Measurements from ENCODE around the gene SLAIN2. TPM values are rescaled to one million over a fixed set of nuclear protein-coding genes. Genes with fewer than 3 reads are reported as not detected.

Gene SLAIN2
- total RNA-seq, 1 experiment from 2014 or later: 30.8 TPM

DNA sequence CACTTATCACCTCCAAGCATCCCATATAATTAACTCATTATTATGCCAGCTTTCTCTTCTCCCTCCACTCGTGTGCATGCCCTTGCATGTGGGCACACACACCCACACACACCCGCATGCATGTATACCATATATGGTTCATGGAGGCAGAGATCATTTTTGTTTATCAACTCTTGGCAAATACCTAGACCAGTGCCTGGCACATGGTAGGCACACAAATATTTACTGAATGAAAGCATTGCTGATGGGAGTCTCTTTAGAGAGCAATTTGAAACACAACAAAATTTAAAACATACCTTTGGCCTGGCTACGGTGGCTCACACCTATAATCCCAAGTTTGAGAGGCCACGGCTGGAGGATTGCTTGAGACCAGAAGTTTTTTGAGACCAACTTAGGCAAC, 90.7 kb downstream of the SLAIN2 start:
- no peak overlapping the region for H3K14ac ChIP-seq (ENCODE audit: insufficient read depth, low read length)
- H3K18ac ChIP-seq (ENCODE audit: insufficient read length, low read depth, low read length): no peak overlapping the region
- H3K4me1 Mint-ChIP-seq: peaks cover 16 to 22% of the 10 kb centered on the region in 2 experiments
- no peak overlapping the region for H2AFZ ChIP-seq (ENCODE audit: low read length)
- H3K23me2 ChIP-seq (ENCODE audit: insufficient read length, low read depth, low read length, poor library complexity, severe bottlenecking): no peaks in the 10 kb centered on the region
- H3K23ac ChIP-seq (ENCODE audit: insufficient read length, low read depth, low read length): no peak overlapping the region
- H3K9me3 ChIP-seq (ENCODE audit: control insufficient read depth, low read depth, low read length): no peaks in the 10 kb centered on the region
- H3K4me3 Mint-ChIP-seq: no peak overlapping the region
- no peak overlapping the region for H4K91ac ChIP-seq (ENCODE audit: insufficient read length, low read depth, low read length)
- H2BK120ac ChIP-seq (ENCODE audit: low read depth, low read length, poor library complexity, severe bottlenecking): no peak overlapping the region
- 0 out of 7 replicates have a peak, but pooled peaks cover 0 to 2% (median 0%) of the 10 kb centered on the region in 3 experiments for H3K36me3 Mint-ChIP-seq (ENCODE audit: insufficient read depth in 1 of 3, low read depth in 3 of 3)
- H3K27ac Mint-ChIP-seq: no peak overlapping the region
- H2BK15ac ChIP-seq (ENCODE audit: low read depth, low read length): no peak overlapping the region
- H3K56ac ChIP-seq (ENCODE audit: insufficient read length, low read depth, low read length): no peak overlapping the region
- H3K79me1 ChIP-seq (ENCODE audit: insufficient read depth, low read depth, low read length, poor library complexity, severe bottlenecking): no peaks in the 10 kb centered on the region
- TF ChIP-seq, protein P1, sequence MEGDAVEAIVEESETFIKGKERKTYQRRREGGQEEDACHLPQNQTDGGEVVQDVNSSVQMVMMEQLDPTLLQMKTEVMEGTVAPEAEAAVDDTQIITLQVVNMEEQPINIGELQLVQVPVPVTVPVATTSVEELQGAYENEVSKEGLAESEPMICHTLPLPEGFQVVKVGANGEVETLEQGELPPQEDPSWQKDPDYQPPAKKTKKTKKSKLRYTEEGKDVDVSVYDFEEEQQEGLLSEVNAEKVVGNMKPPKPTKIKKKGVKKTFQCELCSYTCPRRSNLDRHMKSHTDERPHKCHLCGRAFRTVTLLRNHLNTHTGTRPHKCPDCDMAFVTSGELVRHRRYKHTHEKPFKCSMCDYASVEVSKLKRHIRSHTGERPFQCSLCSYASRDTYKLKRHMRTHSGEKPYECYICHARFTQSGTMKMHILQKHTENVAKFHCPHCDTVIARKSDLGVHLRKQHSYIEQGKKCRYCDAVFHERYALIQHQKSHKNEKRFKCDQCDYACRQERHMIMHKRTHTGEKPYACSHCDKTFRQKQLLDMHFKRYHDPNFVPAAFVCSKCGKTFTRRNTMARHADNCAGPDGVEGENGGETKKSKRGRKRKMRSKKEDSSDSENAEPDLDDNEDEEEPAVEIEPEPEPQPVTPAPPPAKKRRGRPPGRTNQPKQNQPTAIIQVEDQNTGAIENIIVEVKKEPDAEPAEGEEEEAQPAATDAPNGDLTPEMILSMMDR (conservative IDR thresholded peaks at IDR 0.05): no peak
- H3K27me3 ChIP-seq (ENCODE audit: insufficient read depth, low read length): no peaks in the 10 kb centered on the region; the same call in 1 of the 2 replicates
- H3K4me1 ChIP-seq (ENCODE audit: insufficient read depth, low read length): no peaks in the 10 kb centered on the region
- H2BK20ac ChIP-seq (ENCODE audit: low read depth, low read length, poor library complexity, severe bottlenecking): no peak overlapping the region
- H3K27ac ChIP-seq (ENCODE audit: insufficient read length, low read depth, low read length): no peak overlapping the region
- H3K79me2 ChIP-seq (ENCODE audit: insufficient read depth, low read length): no peaks in the 10 kb centered on the region
- no peak overlapping the region for H3K4me2 ChIP-seq (ENCODE audit: insufficient read depth, insufficient read length, low read length)
- no CpG with 5 or more reads among the region's 4 CpGs for WGBS (ENCODE audit: extremely low coverage, insufficient read length, low lambda C conversion rate)
- no peak overlapping the region for H4K5ac ChIP-seq (ENCODE audit: insufficient read length, low read depth, low read length)
- no peak overlapping the region for H3K9ac ChIP-seq (ENCODE audit: extremely low read depth, insufficient read length, low read length)
- no peaks in the 10 kb centered on the region for H4K20me1 ChIP-seq (ENCODE audit: control insufficient read depth, insufficient read depth, insufficient read length)
- H3K27me3 Mint-ChIP-seq (ENCODE audit: low read depth): no peaks in the 10 kb centered on the region
- no peak overlapping the region for H4K8ac ChIP-seq (replicated peaks; ENCODE audit: insufficient read length, low read depth, low read length)
- no peak overlapping the region for H2BK12ac ChIP-seq (ENCODE audit: insufficient read length, low read depth, low read length)
- no peak overlapping the region for H2BK5ac ChIP-seq (ENCODE audit: insufficient read length, low read length)
- no peak overlapping the region for H3T11ph ChIP-seq (ENCODE audit: low read length)
- no peak overlapping the region for H2AK5ac ChIP-seq (ENCODE audit: insufficient read length, low read length)
- H3K4ac ChIP-seq (ENCODE audit: low read depth, low read length): no peak overlapping the region
- DNase-seq: no peak
- H3K9me3 Mint-ChIP-seq: no peaks in the 10 kb centered on the region

Data from H9 (cell line).